ENCODE measurements around the gene PACS2. TPM values are rescaled to one million over a fixed set of nuclear protein-coding genes. Genes with fewer than 3 reads are reported as not detected.

Gene PACS2
- total and polyA plus RNA-seq, 2 of the 8 experiments (the other 6 are each of a cell fraction or from before 2014, with no cell fraction given) = 38.0 to 62.8 TPM

DNA sequence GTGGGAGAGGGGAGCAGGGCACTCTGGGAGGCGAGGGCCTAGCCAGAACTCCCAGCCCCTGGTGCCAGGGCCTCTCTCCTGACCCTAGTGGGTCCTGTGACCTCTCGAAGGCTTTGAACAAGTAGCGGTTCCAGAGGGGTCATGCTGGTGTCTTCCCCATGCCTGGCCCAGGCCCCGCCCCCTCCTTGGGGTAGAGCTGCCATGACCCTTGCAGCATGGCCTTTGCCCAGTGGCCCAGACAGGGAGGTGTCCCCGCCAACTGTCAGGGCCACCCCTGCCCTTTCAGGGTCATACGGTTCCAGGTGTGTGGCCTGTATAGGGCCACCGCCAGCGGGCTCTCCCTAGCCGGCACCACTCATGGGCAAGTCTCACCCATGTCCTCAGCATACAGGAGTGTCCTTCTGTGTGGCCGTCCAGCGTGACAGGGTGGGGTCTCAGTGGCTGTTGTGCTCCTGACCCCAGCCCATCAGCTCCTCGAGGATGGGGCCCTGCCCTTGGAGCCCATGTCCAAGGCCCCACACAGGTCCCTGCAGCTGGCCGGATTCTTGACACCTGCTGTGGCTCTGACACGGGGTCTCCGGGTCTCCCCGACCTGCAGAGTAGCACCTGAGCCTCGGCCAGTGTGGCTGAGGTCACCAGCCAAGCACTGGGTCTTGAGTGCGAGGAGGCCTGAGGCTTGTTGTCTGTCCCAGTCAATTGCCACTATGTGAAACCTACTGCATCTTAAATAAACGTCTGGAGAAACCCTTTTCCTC lies 34.6 kb downstream of the PACS2 start:
- no peak overlapping the region for H2BK20ac ChIP-seq (ENCODE audit: low read length)
- H3K79me1 ChIP-seq (ENCODE audit: low read depth, low read length) = peaks cover 4% of the 10 kb centered on the region; the same call in 1 of the 2 replicates
- H3K9ac ChIP-seq (replicated peaks in 1 of 4; ENCODE audit: extremely low read depth in 1 of 4, low read depth in 3 of 4, low read length in 3 of 4) = no peak overlapping the region
- no peak overlapping the region; the same call in 1 of the 2 replicates for H4K8ac ChIP-seq (ENCODE audit: extremely low read depth, insufficient read depth, low read length)
- no peak overlapping the region for H2BK5ac ChIP-seq (ENCODE audit: low read depth, low read length)
- H3K23ac ChIP-seq (ENCODE audit: insufficient read length) = no peak overlapping the region
- CTCF ChIA-PET (ENCODE audit: partially characterized antibody) = interaction anchor here (1.0 to 3.6 kb wide), 7 partner anchors 7 to 348 kb away, joined by 3 to 21 read pairs (median 4); no protein-coding TSS in a partner anchor
- no peaks in the 10 kb centered on the region for H3K27me3 ChIP-seq (replicated peaks in 1 of 4; ENCODE audit: control insufficient read depth in 3 of 4, extremely low read depth in 1 of 4, insufficient read depth in 3 of 4, low read length in 3 of 4)
- H3K56ac ChIP-seq (replicated peaks; ENCODE audit: insufficient read length, low read depth, low read length) = no peak overlapping the region
- peaks cover 0 to 3% of the 10 kb centered on the region in 2 experiments; a peak in 1 of 4 replicates for H3K9me3 ChIP-seq (ENCODE audit: insufficient read depth in 2 of 2, low read depth in 1 of 2, low read length in 1 of 2)
- H3K4me1 ChIP-seq (replicated peaks in 1 of 4; ENCODE audit: control insufficient read depth in 3 of 4, insufficient read depth in 4 of 4, low read length in 3 of 4) = peaks cover 0 to 4% (median 2%) of the 10 kb centered on the region in 4 experiments; a peak in 2 of 7 replicates
- no peak overlapping the region for H2BK15ac ChIP-seq (ENCODE audit: low read length)
- no peak overlapping the region for H3K4me3 ChIP-seq (ENCODE audit: extremely low read depth in 1 of 4, insufficient read depth in 2 of 4, low read depth in 3 of 4, low read length in 4 of 4)
- H3K4me2 ChIP-seq (ENCODE audit: insufficient read depth in 1 of 2, low read depth in 2 of 2, low read length in 2 of 2) = no peak overlapping the region
- no peak overlapping the region for H2BK12ac ChIP-seq (ENCODE audit: low read depth, low read length)
- no peak overlapping the region for H4K5ac ChIP-seq (ENCODE audit: insufficient read length, low read depth, low read length)
- FAIRE-seq = no peak
- H2AFZ ChIP-seq (ENCODE audit: low read length) = no peak overlapping the region
- H4K20me1 ChIP-seq (replicated peaks in 1 of 2; ENCODE audit: control insufficient read depth in 1 of 2, insufficient read depth in 2 of 2, low read length in 2 of 2) = peaks cover 4 to 21% of the 10 kb centered on the region in 2 experiments
- no peaks in the 10 kb centered on the region for H3K36me3 ChIP-seq (ENCODE audit: control insufficient read depth in 2 of 4, insufficient read depth in 4 of 4, low read length in 3 of 4)
- no peaks in the 10 kb centered on the region for H3K23me2 ChIP-seq (ENCODE audit: low read depth, low read length)
- peaks cover 0 to 21% of the 10 kb centered on the region in 2 experiments; a peak in 2 of 4 replicates for H3K79me2 ChIP-seq (ENCODE audit: control insufficient read depth in 1 of 2, insufficient read depth in 2 of 2, low read length in 2 of 2)
- DNase-seq (ENCODE audit: low read depth in 1 of 2, low spot score in 2 of 2) = no peak
- H3K27ac ChIP-seq (ENCODE audit: low read depth, low read length) = no peak overlapping the region
- no peak overlapping the region for H3K18ac ChIP-seq (ENCODE audit: extremely low read depth, low read length)
- no peak overlapping the region for H3K14ac ChIP-seq (ENCODE audit: insufficient read length)
- WGBS, 2 experiments (ENCODE audit: extremely low coverage in 1 of 2, insufficient coverage in 1 of 2, insufficient read length in 1 of 2, insufficient replicate concordance in 2 of 2, low coverage in 1 of 2, low lambda C conversion rate in 2 of 2, missing lambda C conversion rate in 1 of 2) = 90% methylated on average over 13 of the region's 19 CpGs; no CpG with 5 or more reads in 1 of the 2 experiments
- H2AK5ac ChIP-seq (ENCODE audit: low read depth, low read length) = no peak overlapping the region
- no peak overlapping the region for H2BK120ac ChIP-seq (replicated peaks; ENCODE audit: low read depth, low read length)
- no peak overlapping the region for H4K91ac ChIP-seq (replicated peaks; ENCODE audit: insufficient read length, low read length)
- no peak overlapping the region for H3K4ac ChIP-seq (replicated peaks; ENCODE audit: insufficient read length, low read depth, low read length)
- POLR2A ChIA-PET (ENCODE audit: partially characterized antibody) = no interaction called here
- TF ChIP-seq EGR1 (IDR thresholded peaks at IDR 0.05; ENCODE audit: borderline replicate concordance, low read depth, low read length) (no peak), CTBP2 (IDR thresholded peaks at IDR 0.05; ENCODE audit: borderline replicate concordance, insufficient read depth, insufficient read length, low read length) (no peak), RNF2 (IDR thresholded peaks at IDR 0.05; ENCODE audit: borderline replicate concordance, low read depth, low read length, missing control alignments, poor library complexity, severe bottlenecking) (no peak), ASH2L (IDR thresholded peaks at IDR 0.05; ENCODE audit: low read length) (no peak), CHD1 (IDR thresholded peaks at IDR 0.05; ENCODE audit: low read depth, low read length) (no peak), BCL11A (IDR thresholded peaks at IDR 0.05; ENCODE audit: low read depth in 2 of 2, low read length in 2 of 2) (no peak), SRF (IDR thresholded peaks at IDR 0.05; ENCODE audit: low read depth, low read length) (no peak), KDM5A (IDR thresholded peaks at IDR 0.05; ENCODE audit: low read length) (no peak), CBX8 (IDR thresholded peaks at IDR 0.05; ENCODE audit: borderline replicate concordance, low read depth, low read length) (no peak), JUN (IDR thresholded peaks at IDR 0.05; ENCODE audit: low read depth, low read length) (no peak), POU5F1 (IDR thresholded peaks at IDR 0.05; ENCODE audit: low read depth, low read length) (no peak), CEBPB (IDR thresholded peaks at IDR 0.05; ENCODE audit: low read depth, low read length) (no peak), BACH1 (IDR thresholded peaks at IDR 0.05; ENCODE audit: low read length) (no peak)

All from H1 (cell line).